ENCODE measurements around the gene CIB2. TPM values are rescaled to one million over a fixed set of nuclear protein-coding genes. Genes with fewer than 3 reads are reported as not detected.

The CIB2 gene
- total RNA-seq: 1.3 and 2.3 TPM in 2 replicates

GRCh38 chr15:78131295-78132061, at the start of gene CIB2:
CIB2 (minus strand) TSS chr15:78131445; CDS start chr15:78131215, 230 bp downstream.

GRCh38 chr15:78149068-78149804, 18.0 kb upstream of the CIB2 start, which contains the start of gene IDH3A:
IDH3A (plus strand) TSS chr15:78149362; CDS start chr15:78149404, 42 bp downstream.

GRCh38 chr15:78092261-78093041, 38.8 kb downstream of the CIB2 start, which contains the start of gene SH2D7:
SH2D7 (plus strand) TSS chr15:78092561; CDS start chr15:78092585, 24 bp downstream.

GRCh38 chr15:78077053-78077870, 54.0 kb downstream of the CIB2 start, which contains the start of gene TBC1D2B:
TBC1D2B (minus strand) TSS chr15:78077711; CDS start chr15:78077652, 59 bp downstream.

Other genes with a start within 250 kb of the CIB2 start
- 50.8 and 98.1 TPM in 2 replicates for gene TBC1D2B, start 53.7 kb downstream of the CIB2 start, total RNA-seq
- under 0.01 TPM in 1 of 2 replicates, not detected in the other for gene SH2D7, start 38.9 kb downstream of the CIB2 start, total RNA-seq
- gene IDH3A, start 17.9 kb upstream of the CIB2 start, total RNA-seq: 22.7 and 37.8 TPM in 2 replicates
- under 0.01 TPM in 1 of 2 replicates, not detected in the other for gene ACSBG1, start 103.1 kb upstream of the CIB2 start, total RNA-seq
- 3.1 and 3.6 TPM in 2 replicates for gene DNAJA4, start 133.1 kb upstream of the CIB2 start, total RNA-seq
- gene SKIC8, start 168.2 kb upstream of the CIB2 start, total RNA-seq: 54.9 and 105 TPM in 2 replicates
- gene CRABP1, start 208.9 kb upstream of the CIB2 start, total RNA-seq: not detected in 2 replicates